Mesothelial cell of epicardium (in vitro differentiated cells): ENCODE data around the gene WDR76. TPM values are rescaled to one million over a fixed set of nuclear protein-coding genes. Genes with fewer than 3 reads are reported as not detected.

Source experiments
- DNase-seq, 2 experiments: peaks; one replicate each; pipeline ENCODE4 v3.0.0; 2021; ENCODE audit warnings: low spot score in 2 of 2; ENCODE audit not compliant: unreplicated experiment in 2 of 2
- H3K27ac Mint-ChIP-seq: 2 replicates; pipeline ENCODE4 v1.8.0; 2021; ENCODE audit warnings: mixed read lengths
- H3K27me3 Mint-ChIP-seq: 2 replicates; pipeline ENCODE4 v1.8.0; 2021; ENCODE audit warnings: low read depth, mixed read lengths
- H3K36me3 Mint-ChIP-seq: 2 replicates; pipeline ENCODE4 v1.8.0; 2021; ENCODE audit warnings: mixed read lengths
- H3K4me1 Mint-ChIP-seq: 2 replicates; pipeline ENCODE4 v1.8.0; 2021; ENCODE audit warnings: mixed read lengths
- H3K4me3 Mint-ChIP-seq: 2 replicates; pipeline ENCODE4 v1.8.0; 2021; ENCODE audit warnings: mild to moderate bottlenecking, moderate library complexity, mixed read lengths
- H3K9me3 Mint-ChIP-seq: 2 replicates; pipeline ENCODE4 v1.8.0; 2021; ENCODE audit warnings: mixed read lengths
- CTCF ChIP-seq: fragments of 200-600 bp; sonication (generic); IDR thresholded peaks from one replicate; pipeline ENCODE4 v1.5.0; 2021; ENCODE audit warnings: antibody characterized with exemption; ENCODE audit not compliant: unreplicated experiment
- total RNA-seq: library from RNA; stranded (reverse); gene quantifications from 3 replicates; pipeline ENCODE4 v1.2.1, GENCODE V29; 2021

WDR76 gene
- total RNA-seq, 1 donor from 2014 or later: 8.0 TPM

GRCh38 chr15:43868406-43868805, 41.6 kb downstream of the WDR76 start:
- no peak for TF ChIP-seq CTCF
- H3K9me3 Mint-ChIP-seq: no peaks in the 10 kb centered on the region
- H3K4me1 Mint-ChIP-seq: no peaks in the 10 kb centered on the region
- DNase-seq: no peak
- H3K36me3 Mint-ChIP-seq: no peaks in the 10 kb centered on the region
- no peak overlapping the region for H3K4me3 Mint-ChIP-seq
- H3K27me3 Mint-ChIP-seq: no peaks in the 10 kb centered on the region
- no peak overlapping the region for H3K27ac Mint-ChIP-seq

GRCh38 chr15:43871835-43872234, 45.0 kb downstream of the WDR76 start:
- no peak for DNase-seq
- Mint-ChIP-seq H3K36me3 (no peaks in the 10 kb centered on the region), H3K9me3 (no peaks in the 10 kb centered on the region), H3K4me3 (no peak overlapping the region), H3K4me1 (no peaks in the 10 kb centered on the region), H3K27ac (no peak overlapping the region), H3K27me3 (no peaks in the 10 kb centered on the region)
- no peak for TF ChIP-seq CTCF

GRCh38 chr15:43872416-43873020, 45.7 kb downstream of the WDR76 start:
- Mint-ChIP-seq H3K27ac (no peak overlapping the region), H3K27me3 (no peaks in the 10 kb centered on the region), H3K36me3 (no peaks in the 10 kb centered on the region), H3K4me1 (no peaks in the 10 kb centered on the region), H3K9me3 (no peaks in the 10 kb centered on the region), H3K4me3 (no peak overlapping the region)
- DNase-seq: peak in 1 of 2 experiments; percentile 47
- TF ChIP-seq CTCF: peak; percentile 54

GRCh38 chr15:43873651-43874050, 46.8 kb downstream of the WDR76 start:
- H3K27ac Mint-ChIP-seq: no peak overlapping the region
- H3K36me3 Mint-ChIP-seq: no peaks in the 10 kb centered on the region
- H3K4me1 Mint-ChIP-seq: peaks cover 1% of the 10 kb centered on the region
- TF ChIP-seq CTCF: no peak
- H3K9me3 Mint-ChIP-seq: no peaks in the 10 kb centered on the region
- DNase-seq: no peak
- H3K27me3 Mint-ChIP-seq: no peaks in the 10 kb centered on the region
- H3K4me3 Mint-ChIP-seq: no peak overlapping the region

- Mint-ChIP-seq H3K4me1 (peaks cover 6% of the 10 kb centered on the region), H3K36me3 (no peaks in the 10 kb centered on the region), H3K9me3 (no peaks in the 10 kb centered on the region), H3K4me3 (no peak overlapping the region), H3K27ac (no peak overlapping the region), H3K27me3 (no peaks in the 10 kb centered on the region)
- no peak for DNase-seq
- no peak for TF ChIP-seq CTCF
These were observed 50.1 kb downstream of the WDR76 start for GRCh38 chr15:43876872-43877271.

- DNase-seq: no peak
- no peaks in the 10 kb centered on the region for H3K36me3 Mint-ChIP-seq
- H3K27ac Mint-ChIP-seq: no peak overlapping the region
- no peak for TF ChIP-seq CTCF
- H3K27me3 Mint-ChIP-seq: no peaks in the 10 kb centered on the region
- no peaks in the 10 kb centered on the region for H3K9me3 Mint-ChIP-seq
- H3K4me3 Mint-ChIP-seq: no peak overlapping the region
- H3K4me1 Mint-ChIP-seq: peaks cover 6% of the 10 kb centered on the region
These were observed 50.6 kb downstream of the WDR76 start for GRCh38 chr15:43877371-43877770.
